LNCAP (cell line): ENCODE measurements around the gene TXNDC8.

Experiments used
- TF ChIP-seq, protein P1 (sequence below): fragments of 450-650 bp; IDR thresholded peaks from 2 replicates; pipeline ENCODE4 v1.5.1; 2017; ENCODE audit warnings: mild to moderate bottlenecking

The TXNDC8 gene

DNA sequence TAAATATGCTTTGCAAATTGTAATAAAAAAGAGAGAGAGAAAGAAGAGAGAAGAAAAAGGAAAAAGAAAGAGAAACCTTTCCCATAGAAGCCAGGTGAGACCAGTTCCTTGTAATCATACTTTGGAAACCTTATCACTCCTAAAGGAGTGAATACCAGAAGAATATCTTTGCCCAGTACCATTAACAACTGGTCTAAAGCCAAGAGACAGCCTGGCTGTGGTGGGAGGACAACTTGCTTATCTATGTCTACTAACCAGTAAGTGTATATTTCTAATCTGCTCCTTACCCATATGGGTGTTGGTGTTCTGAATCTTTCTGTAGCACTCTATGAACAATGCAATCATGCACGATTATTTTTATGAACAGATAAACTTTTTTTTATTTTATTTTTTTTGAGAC is 70.9 kb downstream of the TXNDC8 start:
- TF ChIP-seq, protein P1, sequence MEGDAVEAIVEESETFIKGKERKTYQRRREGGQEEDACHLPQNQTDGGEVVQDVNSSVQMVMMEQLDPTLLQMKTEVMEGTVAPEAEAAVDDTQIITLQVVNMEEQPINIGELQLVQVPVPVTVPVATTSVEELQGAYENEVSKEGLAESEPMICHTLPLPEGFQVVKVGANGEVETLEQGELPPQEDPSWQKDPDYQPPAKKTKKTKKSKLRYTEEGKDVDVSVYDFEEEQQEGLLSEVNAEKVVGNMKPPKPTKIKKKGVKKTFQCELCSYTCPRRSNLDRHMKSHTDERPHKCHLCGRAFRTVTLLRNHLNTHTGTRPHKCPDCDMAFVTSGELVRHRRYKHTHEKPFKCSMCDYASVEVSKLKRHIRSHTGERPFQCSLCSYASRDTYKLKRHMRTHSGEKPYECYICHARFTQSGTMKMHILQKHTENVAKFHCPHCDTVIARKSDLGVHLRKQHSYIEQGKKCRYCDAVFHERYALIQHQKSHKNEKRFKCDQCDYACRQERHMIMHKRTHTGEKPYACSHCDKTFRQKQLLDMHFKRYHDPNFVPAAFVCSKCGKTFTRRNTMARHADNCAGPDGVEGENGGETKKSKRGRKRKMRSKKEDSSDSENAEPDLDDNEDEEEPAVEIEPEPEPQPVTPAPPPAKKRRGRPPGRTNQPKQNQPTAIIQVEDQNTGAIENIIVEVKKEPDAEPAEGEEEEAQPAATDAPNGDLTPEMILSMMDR, result no peak

DNA sequence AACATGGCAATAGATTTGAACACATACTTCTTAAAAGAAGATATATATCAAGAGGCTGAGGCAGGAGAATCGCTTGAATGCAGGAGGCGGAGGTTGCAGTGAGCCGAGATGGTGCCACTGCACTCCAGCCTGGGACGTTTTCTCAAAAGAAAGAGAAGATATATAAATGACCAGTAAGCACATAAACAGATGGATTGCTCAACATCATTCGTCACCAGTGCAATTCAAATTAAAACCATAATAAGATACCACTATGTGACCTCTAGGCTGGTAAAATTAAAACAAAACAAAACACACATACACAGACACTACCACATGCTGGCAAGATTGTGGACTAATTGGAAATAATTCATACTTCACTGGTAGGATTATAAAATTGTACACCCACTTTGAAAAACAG is 76.0 kb downstream of the TXNDC8 start:
- TF ChIP-seq, protein P1, result no peak

DNA sequence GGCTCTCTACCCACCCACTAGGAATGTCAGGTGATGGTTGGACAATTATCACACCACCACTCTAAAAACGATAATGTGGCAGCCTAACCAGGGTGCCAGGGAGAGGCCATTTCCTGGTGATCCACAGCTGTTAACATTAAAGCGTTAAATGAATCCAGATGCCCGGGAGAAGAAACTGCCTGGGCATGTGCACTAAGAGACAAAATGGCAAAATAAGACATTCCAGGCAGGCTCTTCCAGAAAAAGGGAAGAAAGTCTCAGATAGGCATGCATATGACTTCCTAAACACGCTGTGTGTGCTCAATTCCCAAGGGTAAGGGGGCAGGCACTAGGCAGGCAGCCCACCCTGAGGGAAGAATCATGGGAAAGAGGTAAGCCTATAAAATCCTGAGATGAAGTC is 76.8 kb downstream of the TXNDC8 start:
- TF ChIP-seq, protein P1, result no peak

DNA sequence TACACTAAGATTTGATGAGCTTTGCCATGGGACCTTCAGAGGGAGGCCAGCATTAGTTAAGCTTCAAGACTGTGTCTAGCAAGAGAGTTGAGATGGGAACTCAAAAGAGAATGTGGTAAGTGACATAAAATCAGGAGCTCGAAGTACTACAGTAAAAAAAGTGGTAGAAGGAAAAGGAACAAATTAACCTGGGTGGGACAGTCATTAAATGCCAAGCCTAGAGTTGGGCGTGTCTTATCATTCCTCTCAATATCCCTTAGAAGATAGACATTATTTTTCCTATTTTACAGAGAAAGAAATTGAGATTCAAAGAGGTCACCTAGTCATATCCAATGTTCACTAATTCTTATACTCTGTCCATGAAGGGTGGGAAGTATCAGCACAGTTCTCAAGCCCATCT is 78.1 kb downstream of the TXNDC8 start:
- TF ChIP-seq, protein P1, result no peak

DNA sequence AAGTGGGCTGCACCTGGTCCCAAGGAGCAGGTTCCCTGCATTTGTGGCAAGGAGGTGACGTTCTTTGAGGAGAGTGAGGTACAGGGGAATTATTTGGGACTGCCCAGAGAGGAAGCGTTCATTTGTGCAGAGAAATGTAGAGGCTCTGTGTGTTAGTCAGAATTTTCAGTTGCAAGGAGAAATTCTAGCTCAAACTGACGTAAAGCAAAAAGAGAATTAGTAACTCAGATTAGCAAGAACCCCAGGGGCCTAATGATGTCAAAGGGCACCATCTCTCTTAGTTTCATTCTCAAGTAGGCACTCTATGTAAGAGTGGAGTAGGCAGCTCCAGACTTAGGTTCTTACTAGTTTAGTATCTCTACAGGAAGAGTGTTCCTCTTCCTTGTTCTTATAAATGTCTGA is 79.0 kb downstream of the TXNDC8 start:
- TF ChIP-seq, protein P1, result no peak

DNA sequence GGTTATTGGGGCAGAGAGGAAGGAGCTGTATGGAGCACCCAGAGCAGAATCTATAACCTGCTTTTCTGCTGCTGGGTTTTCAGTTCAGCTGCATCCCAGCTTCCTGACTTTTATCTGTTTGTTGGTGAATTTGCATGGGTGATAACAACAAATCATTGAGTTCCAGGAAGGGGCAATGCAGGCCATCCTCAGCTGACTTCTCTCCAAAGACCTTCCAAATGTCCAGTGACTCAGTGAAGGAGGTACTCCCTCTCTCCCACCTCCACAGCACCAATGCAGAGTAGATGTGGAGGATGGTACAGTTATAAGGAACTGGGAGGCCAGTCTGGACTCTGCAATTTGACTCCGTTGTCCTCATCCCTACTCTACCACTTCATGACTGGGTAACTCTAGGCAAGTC is 79.7 kb downstream of the TXNDC8 start:
- TF ChIP-seq, protein P1, result no peak

DNA sequence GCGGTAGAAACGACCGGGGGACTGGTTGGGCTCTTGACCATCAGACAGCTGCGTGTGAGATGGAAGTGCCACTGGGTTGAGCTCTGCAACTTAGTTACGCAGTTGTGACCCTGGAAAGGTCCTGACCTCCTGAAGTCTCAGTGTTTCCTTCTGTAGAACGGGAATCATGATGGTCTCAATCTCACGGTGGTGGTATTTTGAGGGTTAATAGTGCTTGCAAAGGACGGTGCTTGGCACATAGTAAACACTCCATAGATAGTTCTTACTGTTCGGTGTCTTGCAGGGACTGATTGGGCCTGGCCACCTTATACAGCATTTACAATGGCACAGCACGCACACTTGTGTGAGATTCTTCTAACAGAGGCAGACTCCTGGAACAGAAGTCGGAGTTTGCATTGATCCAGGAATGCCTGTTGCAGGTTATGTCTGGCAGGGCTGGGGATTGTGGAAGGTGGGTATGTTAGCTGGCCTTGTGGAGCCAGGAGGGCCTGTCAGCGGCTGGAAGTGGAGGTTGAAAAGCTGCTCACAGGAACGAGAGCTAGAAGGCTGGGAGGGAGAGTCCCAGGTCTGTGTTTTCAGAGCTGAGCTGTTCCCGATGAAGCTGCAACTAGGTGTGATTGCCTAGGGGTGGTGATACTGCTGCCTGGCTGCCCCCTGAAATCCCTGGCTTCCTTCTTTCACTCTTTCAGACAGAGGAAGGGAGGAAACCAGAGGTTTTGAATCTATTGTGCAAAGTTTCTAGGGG is 80.4 kb downstream of the TXNDC8 start:
- TF ChIP-seq, protein P1, result no peak
